SU-DHL-6 (cell line): ENCODE measurements around the gene GASK1B.

Experiments
- EZH2phosphoT487 ChIP-seq: fragments of 200-600 bp; sonication (generic), shearing (Covaris generic); conservative IDR thresholded peaks from 2 replicates; pipeline ENCODE4 v1.6.1; 2018; ENCODE audit warnings: mild to moderate bottlenecking, antibody characterized with exemption, low read length, moderate library complexity, mixed read lengths
- TF ChIP-seq, protein P1 (sequence below): fragments of 200-600 bp; sonication (generic); IDR thresholded peaks from one replicate; pipeline ENCODE4 v1.5.1; 2017; ENCODE audit warnings: antibody characterized with exemption, mild to moderate bottlenecking, low read length, moderate library complexity; ENCODE audit not compliant: insufficient read depth, poor library complexity, severe bottlenecking

GRCh38 chr4:158192439-158193158 lies 19.8 kb upstream of the GASK1B start:
- TF ChIP-seq, protein P1, sequence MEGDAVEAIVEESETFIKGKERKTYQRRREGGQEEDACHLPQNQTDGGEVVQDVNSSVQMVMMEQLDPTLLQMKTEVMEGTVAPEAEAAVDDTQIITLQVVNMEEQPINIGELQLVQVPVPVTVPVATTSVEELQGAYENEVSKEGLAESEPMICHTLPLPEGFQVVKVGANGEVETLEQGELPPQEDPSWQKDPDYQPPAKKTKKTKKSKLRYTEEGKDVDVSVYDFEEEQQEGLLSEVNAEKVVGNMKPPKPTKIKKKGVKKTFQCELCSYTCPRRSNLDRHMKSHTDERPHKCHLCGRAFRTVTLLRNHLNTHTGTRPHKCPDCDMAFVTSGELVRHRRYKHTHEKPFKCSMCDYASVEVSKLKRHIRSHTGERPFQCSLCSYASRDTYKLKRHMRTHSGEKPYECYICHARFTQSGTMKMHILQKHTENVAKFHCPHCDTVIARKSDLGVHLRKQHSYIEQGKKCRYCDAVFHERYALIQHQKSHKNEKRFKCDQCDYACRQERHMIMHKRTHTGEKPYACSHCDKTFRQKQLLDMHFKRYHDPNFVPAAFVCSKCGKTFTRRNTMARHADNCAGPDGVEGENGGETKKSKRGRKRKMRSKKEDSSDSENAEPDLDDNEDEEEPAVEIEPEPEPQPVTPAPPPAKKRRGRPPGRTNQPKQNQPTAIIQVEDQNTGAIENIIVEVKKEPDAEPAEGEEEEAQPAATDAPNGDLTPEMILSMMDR = no peak
- no peak for TF ChIP-seq EZH2phosphoT487
